Lower leg skin (tissue), 3 donors: ENCODE measurements around the gene PATE2.

ENCODE experiments used
- POLR2A ChIP-seq, 2 donors: fragments of 450-650 bp; IDR thresholded peaks; one replicate each; pipeline ENCODE4 v1.6.1; 2016 to 2017; ENCODE audit warnings: antibody characterized with exemption in 2 of 2, mild to moderate bottlenecking in 1 of 2, moderate library complexity in 1 of 2
- TF ChIP-seq, protein P1 (sequence below), 3 donors: fragments of 450-650 bp; IDR thresholded peaks; one replicate each; pipeline ENCODE4 v1.5.1; 2016; ENCODE audit warnings: antibody characterized with exemption in 3 of 3, mild to moderate bottlenecking in 3 of 3, moderate library complexity in 2 of 3

- TF ChIP-seq, protein P1, sequence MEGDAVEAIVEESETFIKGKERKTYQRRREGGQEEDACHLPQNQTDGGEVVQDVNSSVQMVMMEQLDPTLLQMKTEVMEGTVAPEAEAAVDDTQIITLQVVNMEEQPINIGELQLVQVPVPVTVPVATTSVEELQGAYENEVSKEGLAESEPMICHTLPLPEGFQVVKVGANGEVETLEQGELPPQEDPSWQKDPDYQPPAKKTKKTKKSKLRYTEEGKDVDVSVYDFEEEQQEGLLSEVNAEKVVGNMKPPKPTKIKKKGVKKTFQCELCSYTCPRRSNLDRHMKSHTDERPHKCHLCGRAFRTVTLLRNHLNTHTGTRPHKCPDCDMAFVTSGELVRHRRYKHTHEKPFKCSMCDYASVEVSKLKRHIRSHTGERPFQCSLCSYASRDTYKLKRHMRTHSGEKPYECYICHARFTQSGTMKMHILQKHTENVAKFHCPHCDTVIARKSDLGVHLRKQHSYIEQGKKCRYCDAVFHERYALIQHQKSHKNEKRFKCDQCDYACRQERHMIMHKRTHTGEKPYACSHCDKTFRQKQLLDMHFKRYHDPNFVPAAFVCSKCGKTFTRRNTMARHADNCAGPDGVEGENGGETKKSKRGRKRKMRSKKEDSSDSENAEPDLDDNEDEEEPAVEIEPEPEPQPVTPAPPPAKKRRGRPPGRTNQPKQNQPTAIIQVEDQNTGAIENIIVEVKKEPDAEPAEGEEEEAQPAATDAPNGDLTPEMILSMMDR (IDR thresholded peaks at IDR 0.05), result no peak
- no peak for TF ChIP-seq POLR2A (IDR thresholded peaks at IDR 0.05)
Measured at GRCh38 chr11:125778728-125779127, at the start of gene PATE2.
